Peyer's patch (tissue), 4 donors: ENCODE measurements around the gene RAET1E.

Experiments
- POLR2A ChIP-seq, 2 donors: fragments of 450-650 bp; IDR thresholded peaks; one replicate each; pipeline ENCODE4 v1.5.1; 2017; ENCODE audit warnings: antibody characterized with exemption in 2 of 2, mild to moderate bottlenecking in 2 of 2, moderate library complexity in 2 of 2
- TF ChIP-seq, protein P1 (sequence below), 6 experiments: fragments of 450-650 bp in 4 of 6; fragments of 200-600 bp in 2 of 6; sonication (generic) in 1 of 6; IDR thresholded peaks; one replicate each; pipeline ENCODE4 v1.5.1; 2017 to 2019; ENCODE audit warnings: antibody characterized with exemption in 6 of 6, mild to moderate bottlenecking in 3 of 6, moderate library complexity in 1 of 6

DNA sequence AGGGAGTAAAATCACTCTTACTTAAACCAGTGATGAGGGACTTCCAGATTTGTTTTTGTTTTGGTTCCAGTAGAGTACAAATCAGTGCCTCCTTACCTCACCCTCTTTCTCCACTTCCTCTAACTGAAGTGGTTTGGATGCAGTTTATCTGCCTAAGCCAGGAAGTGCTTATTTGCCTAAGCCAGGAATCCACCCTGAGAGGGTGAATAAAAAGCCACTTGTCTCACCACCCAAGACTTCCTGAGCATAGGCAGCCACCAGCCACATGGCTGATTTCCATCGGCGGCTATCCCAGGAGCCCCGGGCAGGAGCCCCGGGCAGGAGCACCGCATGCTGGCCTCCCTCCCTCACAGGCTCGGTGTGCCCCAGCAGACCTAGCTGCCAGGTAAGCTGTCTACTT lies 45.7 kb downstream of the RAET1E start:
- TF ChIP-seq, protein P1, sequence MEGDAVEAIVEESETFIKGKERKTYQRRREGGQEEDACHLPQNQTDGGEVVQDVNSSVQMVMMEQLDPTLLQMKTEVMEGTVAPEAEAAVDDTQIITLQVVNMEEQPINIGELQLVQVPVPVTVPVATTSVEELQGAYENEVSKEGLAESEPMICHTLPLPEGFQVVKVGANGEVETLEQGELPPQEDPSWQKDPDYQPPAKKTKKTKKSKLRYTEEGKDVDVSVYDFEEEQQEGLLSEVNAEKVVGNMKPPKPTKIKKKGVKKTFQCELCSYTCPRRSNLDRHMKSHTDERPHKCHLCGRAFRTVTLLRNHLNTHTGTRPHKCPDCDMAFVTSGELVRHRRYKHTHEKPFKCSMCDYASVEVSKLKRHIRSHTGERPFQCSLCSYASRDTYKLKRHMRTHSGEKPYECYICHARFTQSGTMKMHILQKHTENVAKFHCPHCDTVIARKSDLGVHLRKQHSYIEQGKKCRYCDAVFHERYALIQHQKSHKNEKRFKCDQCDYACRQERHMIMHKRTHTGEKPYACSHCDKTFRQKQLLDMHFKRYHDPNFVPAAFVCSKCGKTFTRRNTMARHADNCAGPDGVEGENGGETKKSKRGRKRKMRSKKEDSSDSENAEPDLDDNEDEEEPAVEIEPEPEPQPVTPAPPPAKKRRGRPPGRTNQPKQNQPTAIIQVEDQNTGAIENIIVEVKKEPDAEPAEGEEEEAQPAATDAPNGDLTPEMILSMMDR (IDR thresholded peaks at IDR 0.05) = no peak
- TF ChIP-seq POLR2A (IDR thresholded peaks at IDR 0.05) = no peak
